GM19372 (cell line): ENCODE data around the gene CDC14A.

Experiments
- ATAC-seq: cut with Tn5 transposase; IDR thresholded peaks from one replicate; pipeline ENCODE4 v1.9.1; 2021; ENCODE audit warnings: mild to moderate bottlenecking, low read depth, moderate library complexity; ENCODE audit not compliant: unreplicated experiment

CDC14A gene

DNA sequence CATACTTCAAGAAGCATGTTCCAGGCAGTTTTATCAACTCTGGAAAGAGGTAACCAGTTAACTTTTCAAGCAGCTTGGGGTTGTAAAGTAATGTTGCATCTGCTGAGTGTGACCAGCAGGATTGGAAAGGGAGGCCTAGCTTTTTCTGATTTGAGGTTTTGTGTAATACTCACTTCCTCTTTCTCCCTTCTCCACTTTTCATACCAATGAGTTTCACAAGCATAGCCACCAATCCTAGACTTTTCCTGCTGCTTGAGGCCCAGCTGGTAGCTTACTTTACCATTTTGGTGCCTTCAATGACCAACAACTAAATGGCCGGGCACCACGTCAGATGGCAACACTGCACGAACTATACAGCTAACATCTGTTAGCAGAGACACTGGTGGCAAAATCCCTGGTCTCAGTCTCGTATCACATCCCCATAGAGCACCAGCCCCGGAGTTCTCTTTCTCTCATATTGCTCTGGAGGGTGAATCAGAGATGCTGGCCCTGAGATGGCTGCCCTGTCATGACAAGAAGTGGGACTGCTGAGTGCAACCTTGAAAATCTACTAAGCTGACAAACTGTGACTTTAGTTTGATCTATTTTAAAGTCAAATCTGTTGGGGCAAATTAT is 170.8 kb downstream of the CDC14A start:
- peak; percentile 92 for ATAC-seq

DNA sequence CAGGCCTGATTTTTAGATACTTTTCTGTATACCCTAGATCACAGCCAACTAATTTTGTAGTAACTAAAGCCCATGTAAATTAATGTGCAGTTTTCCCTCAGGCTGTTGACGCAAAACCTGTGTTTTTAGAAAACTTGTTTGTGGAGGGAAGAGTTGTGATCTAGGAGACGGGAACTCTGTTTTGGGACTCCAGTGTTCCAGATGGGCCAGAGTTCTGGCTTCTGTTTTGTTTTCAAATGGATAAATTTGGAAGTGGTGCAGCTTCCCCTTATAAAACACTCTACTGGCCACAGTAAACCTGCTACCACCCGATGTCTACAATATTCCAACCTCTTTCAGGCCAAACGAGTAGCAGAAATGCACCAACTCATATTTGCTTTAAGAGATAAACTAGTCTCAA is 172.0 kb downstream of the CDC14A start:
- ATAC-seq, result no peak

GRCh38 chr1:100526894-100527293 is 174.6 kb downstream of the CDC14A start:
- no peak for ATAC-seq

DNA sequence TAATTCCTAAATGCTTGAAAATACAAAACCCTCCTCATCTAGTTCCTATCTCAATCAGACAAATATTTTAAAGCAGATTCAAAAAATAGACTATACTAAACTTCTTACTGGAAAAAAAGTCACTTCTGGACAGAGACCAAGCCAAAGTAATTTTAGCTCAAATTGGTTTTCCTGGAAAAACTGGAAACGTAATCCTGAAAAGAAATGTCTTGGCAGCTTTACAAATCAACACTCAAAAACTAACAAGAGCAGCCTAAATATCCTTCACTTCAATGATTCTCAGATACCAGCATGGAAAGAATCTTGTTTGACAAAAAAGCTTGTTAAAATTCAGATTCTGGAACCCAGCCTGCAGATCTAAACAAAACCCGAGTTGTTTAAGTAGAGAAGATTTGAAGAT is 176.6 kb downstream of the CDC14A start:
- no peak for ATAC-seq

DNA sequence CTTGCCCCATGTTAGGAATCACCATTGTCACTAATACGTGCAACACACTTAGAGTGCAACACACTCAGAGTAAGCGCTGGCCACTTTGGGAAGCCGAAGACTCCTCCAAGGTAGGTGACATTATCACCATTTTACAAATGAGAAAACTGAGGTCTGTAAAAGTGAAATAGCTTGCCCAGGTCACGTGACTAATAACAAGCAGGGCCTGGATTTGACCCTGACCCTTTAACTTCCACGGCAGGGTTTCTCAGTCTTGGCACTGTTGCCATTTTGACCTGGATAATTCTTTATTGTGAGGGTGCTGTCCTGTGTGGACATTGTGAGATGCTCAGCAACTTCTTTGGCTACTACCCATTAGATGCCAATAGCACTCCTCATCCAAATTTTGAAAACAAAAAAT is 177.8 kb downstream of the CDC14A start:
- no peak for ATAC-seq

DNA sequence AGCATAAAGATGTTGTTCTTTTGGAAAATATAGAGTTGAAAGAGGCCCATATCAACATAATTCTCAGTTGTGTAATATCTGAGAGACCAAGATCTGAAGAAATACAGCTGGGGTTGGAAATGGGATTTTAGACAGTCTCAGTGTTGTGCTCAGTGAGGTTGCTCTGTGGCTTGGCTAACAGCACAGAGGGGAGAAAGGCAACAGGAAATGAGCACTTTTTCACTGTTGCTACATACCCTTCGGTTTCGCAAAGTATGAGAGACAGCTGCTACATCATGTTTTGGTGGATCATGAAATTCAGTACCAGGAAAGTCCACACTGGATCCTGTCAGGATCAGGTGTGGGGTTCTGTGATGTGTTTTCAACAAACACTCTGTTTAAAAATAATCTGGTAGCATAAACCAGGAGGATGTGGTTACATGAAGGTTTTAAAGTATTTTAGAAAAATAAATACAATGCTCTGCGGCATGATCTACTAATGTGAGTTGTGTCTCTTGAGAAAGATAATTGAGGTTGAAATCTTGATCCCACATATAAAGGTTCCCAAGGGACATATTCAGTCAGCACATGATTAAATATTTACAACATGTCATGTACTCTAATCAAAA is 178.7 kb downstream of the CDC14A start:
- ATAC-seq, result peak; percentile 94

GRCh38 chr1:100532645-100533044 is 180.3 kb downstream of the CDC14A start:
- ATAC-seq, result no peak

GRCh38 chr1:100535264-100535663 is 183.0 kb downstream of the CDC14A start:
- no peak for ATAC-seq

DNA sequence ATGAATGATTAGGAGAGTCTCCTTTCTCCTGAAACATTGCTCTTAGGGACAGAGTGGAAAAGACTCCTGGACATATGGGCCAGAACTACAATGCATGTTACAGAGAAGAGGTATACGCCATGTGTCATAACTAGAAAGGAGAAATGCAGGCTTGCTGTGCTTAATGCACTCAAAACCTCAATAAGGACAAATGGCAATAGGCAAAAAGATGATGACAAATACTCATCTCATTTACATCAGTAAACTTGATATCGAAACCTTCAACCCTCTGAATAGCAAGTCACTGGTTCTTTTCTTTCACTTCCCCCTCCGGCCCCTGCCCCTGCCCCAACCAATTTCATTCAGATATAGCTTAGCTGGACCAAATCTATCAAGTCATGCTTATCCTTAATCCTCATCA is 183.7 kb downstream of the CDC14A start:
- peak; percentile 73 for ATAC-seq

DNA sequence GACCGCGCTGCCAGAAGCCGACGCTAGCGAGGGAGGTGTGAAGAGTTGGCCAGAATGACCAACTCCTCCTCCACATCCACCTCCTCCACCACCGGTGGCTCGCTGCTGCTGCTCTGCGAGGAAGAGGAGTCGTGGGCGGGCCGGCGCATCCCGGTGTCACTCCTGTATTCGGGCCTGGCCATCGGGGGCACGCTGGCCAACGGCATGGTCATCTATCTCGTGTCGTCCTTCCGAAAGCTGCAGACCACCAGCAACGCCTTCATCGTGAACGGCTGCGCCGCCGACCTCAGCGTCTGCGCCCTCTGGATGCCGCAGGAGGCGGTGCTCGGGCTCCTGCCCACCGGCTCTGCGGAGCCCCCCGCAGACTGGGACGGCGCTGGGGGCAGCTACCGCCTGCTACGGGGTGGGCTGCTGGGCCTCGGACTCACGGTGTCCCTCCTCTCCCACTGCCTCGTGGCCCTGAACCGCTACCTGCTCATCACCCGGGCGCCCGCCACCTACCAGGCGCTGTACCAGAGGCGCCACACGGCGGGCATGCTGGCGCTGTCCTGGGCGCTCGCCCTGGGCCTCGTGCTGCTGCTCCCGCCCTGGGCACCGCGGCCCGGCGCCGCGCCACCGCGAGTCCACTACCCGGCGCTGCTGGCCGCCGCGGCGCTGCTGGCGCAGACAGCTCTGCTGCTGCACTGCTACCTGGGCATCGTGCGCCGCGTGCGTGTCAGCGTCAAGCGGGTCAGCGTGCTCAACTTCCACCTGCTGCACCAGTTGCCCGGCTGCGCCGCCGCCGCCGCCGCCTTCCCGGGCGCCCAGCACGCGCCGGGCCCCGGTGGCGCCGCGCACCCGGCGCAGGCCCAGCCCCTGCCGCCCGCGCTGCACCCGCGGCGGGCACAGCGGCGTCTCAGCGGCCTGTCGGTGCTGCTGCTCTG is 186.9 kb downstream of the CDC14A start:
- ATAC-seq, result no peak

DNA sequence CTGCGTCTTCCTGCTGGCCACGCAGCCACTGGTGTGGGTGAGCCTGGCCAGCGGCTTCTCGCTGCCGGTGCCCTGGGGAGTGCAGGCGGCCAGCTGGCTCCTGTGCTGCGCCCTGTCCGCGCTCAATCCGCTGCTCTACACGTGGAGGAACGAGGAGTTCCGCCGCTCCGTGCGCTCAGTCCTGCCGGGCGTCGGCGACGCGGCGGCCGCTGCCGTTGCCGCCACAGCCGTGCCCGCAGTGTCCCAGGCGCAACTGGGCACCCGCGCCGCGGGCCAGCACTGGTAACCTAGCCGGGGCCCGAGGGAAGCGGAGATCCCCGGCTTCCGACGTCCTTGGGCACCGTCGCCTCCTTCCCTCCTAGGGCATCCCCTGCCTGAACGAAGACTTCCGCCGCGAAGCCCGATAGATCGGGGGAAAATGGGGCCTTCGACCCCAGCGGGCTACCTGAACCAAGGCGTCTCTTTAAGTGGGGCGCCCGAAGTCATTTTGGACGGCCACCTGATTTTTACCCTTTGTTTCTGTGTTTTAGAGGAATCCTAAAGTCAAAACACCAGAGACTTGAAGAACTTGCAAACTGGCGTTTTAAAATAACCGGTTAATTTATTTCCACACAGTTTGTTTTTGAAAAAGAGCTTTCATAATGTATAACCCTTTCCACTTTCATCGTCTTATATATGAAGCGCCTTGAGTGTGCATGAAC is 187.7 kb downstream of the CDC14A start:
- no peak for ATAC-seq

GRCh38 chr1:100542285-100542684 is 190.0 kb downstream of the CDC14A start:
- no peak for ATAC-seq

DNA sequence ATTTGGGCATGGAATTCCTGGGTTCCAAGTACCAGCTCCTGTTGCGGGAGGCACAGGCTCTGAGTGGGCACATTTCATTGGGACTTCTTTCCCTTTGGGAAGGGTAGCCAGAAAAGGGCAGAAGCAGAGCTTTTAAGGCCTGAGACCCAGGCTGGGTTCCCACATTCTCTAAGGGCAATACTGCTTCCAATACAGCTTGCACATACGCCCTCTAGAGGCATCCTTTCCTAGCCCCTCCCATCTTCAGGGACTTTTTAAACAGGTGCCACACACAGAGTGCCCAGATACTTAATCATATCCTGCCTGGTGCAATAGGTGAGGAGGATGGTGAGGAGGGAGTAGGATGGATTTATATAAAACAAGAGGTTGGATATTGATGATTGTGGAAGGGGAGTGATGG is 191.3 kb downstream of the CDC14A start:
- peak; percentile 63 for ATAC-seq

- ATAC-seq, result no peak
Measured at GRCh38 chr1:100544791-100545190, 192.5 kb downstream of the CDC14A start.

GRCh38 chr1:100545855-100546254 is 193.5 kb downstream of the CDC14A start:
- ATAC-seq, result no peak

- no peak for ATAC-seq
Measured at GRCh38 chr1:100552031-100552430, 199.7 kb downstream of the CDC14A start.

GRCh38 chr1:100552922-100553321 is 200.6 kb downstream of the CDC14A start:
- no peak for ATAC-seq

- no peak for ATAC-seq
Measured at GRCh38 chr1:100556181-100556580, 203.9 kb downstream of the CDC14A start.

DNA sequence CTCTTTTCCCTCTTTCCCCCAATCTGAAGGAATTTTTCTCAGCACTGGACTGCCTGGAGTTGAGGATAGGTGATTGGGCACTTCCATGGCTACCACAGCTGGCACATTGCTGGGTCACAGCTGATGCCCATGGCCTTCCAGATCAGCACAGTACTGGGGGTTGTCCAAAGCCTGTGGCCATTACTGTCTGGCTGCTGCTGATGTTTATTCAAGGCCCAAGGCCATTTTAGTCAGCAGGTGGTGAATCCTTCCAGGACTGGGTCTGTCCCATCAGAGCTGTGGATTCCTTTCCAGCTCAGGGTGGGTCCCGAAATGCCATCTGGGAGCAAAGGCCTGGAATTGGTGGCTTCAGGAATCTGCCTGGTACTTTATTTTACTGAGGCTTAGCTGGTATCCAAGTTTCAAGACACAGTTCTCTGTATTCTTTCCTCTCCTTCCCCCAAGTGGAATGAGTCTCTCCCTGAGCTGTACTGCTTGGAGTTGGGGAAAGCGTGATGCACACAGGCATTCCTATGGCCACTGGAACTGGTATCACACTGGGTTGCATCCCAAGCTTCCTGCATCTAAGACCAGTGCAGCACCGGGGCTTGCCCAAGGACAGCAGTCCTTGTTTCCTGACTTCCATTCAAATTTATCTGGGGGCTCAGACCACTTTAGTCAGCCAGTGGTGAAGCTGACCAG is 204.8 kb downstream of the CDC14A start:
- ATAC-seq, result no peak

DNA sequence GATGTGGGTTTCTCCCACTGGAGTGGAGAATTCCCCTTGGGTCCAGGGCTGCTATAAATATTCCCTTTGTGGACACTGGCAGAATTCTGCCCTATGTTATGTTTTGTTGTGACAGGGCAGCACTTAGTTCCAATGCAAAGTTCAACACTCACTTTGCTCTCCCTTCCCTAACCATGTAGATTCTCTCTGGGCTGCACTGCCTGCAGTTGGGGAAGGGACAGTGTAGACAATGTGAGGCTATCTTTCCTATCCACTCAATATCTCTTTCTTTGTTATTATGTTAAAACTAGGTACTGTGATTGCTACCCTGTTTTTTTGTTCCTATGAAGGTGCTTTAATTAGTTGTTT is 205.3 kb downstream of the CDC14A start:
- no peak for ATAC-seq
